Transverse colon (tissue), 4 donors: ENCODE data around the gene FAM20C.

Experiments used
- EP300 ChIP-seq: sonication (generic); formaldehyde crosslinking; IDR thresholded peaks from one replicate; pipeline ENCODE4 v1.6.1; 2017; ENCODE audit warnings: antibody characterized with exemption, low read depth
- POLR2A ChIP-seq: fragments of 450-650 bp; IDR thresholded peaks from one replicate; pipeline ENCODE4 v1.6.1; 2016; ENCODE audit warnings: antibody characterized with exemption, mild to moderate bottlenecking, moderate library complexity
- POLR2AphosphoS5 ChIP-seq, 3 donors: sonication (generic); formaldehyde crosslinking; IDR thresholded peaks; one replicate each; pipeline ENCODE4 v1.6.1; 2016; ENCODE audit warnings: antibody characterized with exemption in 3 of 3
- TF ChIP-seq, protein P1 (sequence below), 5 experiments: fragments of 200-600 bp in 3 of 5; fragments of 450-650 bp in 2 of 5; sonication (generic) in 3 of 5; IDR thresholded peaks; 1 replicate in 2 of 5; 2 replicates in 3 of 5; pipeline ENCODE4 v1.5.1; 2016 to 2017; ENCODE audit warnings: antibody characterized with exemption in 5 of 5, inconsistent platforms in 3 of 5, mild to moderate bottlenecking in 2 of 5, moderate library complexity in 1 of 5

DNA sequence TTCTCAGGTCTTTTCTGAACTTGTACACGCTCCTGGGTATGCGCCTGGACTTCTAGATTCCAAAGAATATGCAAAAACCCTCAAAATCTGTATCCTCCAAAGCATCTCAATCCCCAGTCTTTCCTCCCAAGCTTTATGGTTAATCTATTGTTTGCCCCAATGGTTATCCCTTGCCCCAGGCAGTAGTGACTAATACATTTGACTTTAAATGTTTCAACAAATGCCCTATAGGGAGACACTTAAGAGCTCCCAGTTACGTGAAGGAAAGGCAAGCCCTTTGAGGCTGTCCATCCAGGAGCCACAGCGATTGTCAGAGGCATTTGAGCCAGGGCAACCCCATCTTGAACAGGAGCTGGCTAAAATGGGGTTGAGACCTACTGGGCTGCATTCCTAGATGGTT, 84.9 kb downstream of the FAM20C start:
- TF ChIP-seq, protein P1, sequence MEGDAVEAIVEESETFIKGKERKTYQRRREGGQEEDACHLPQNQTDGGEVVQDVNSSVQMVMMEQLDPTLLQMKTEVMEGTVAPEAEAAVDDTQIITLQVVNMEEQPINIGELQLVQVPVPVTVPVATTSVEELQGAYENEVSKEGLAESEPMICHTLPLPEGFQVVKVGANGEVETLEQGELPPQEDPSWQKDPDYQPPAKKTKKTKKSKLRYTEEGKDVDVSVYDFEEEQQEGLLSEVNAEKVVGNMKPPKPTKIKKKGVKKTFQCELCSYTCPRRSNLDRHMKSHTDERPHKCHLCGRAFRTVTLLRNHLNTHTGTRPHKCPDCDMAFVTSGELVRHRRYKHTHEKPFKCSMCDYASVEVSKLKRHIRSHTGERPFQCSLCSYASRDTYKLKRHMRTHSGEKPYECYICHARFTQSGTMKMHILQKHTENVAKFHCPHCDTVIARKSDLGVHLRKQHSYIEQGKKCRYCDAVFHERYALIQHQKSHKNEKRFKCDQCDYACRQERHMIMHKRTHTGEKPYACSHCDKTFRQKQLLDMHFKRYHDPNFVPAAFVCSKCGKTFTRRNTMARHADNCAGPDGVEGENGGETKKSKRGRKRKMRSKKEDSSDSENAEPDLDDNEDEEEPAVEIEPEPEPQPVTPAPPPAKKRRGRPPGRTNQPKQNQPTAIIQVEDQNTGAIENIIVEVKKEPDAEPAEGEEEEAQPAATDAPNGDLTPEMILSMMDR (IDR thresholded peaks at IDR 0.05): no peak
- TF ChIP-seq POLR2A (no peak), POLR2AphosphoS5 (IDR thresholded peaks at IDR 0.05) (no peak), EP300 (no peak)
